Omental fat pad (tissue), 4 donors: ENCODE results near the gene REV3L. TPM values are rescaled to one million over a fixed set of nuclear protein-coding genes. Genes with fewer than 3 reads are reported as not detected.

Experiments
- ATAC-seq: fragments of 150-250 bp; one replicate; pipeline ENCODE4 v1.9.1; 2016; ENCODE audit warnings: mild to moderate bottlenecking, moderate library complexity; ENCODE audit not compliant: low FRiP score
- DNase-seq: peaks from one replicate; pipeline ENCODE4 v3.0.0-alpha.2; 2019; ENCODE audit warnings: low spot score
- CTCF ChIP-seq, 3 donors: fragments of 450-650 bp; IDR thresholded peaks; one replicate each; pipeline ENCODE4 v1.5.1; 2016 to 2017; ENCODE audit warnings: antibody characterized with exemption in 3 of 3, mild to moderate bottlenecking in 3 of 3, moderate library complexity in 2 of 3
- total RNA-seq, 4 donors: library from RNA; depleted of rRNA; stranded (reverse); fragments of >200 nt; gene quantifications; one replicate each; pipeline ENCODE4 v1.1.0, GENCODE V29; 2016

REV3L gene
- total RNA-seq, 4 donors from 2014 or later, result 55.5 to 111 (median 63.2) TPM

GRCh38 chr6:111428811-111429210, 54.2 kb downstream of the REV3L start:
- TF ChIP-seq CTCF (IDR thresholded peaks at IDR 0.05), result no peak
- ATAC-seq (no peak), DNase-seq (no peak)

DNA sequence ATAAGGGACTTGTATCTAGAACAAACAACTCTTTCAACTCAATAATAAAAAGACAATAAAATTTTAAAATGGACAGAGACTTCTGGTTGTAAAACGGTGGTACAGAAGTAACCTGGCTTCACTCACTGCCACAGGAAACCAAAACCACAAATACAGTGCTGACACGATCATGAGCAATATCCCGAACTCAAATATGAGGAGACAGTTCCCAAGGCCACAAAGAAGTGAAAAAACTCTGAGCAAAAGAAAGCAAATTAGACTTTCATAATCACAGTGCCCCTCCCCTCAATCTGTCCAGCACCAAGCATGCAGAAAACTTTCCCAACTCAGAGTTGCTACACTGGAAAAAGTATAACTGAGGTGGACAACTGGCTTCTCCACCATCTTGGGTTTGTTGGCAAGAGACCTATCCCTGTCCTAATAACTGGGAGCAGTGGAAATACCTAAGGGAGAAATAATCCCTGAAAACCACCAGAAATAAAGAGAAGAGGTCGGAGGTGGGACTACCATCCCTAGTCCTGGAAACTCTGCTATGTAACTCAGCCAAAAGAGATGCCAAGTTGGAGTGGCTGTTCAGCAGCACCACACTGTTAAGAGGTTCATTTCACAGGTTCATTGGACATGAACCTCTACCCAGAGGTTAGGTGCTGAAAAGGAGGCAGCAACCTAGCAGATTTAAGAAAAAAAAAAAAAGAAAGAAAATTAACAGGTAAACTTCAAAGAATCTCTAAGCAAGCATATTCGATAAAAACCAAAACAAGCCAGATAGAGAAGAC, 55.5 kb downstream of the REV3L start:
- ATAC-seq (no peak), DNase-seq (no peak)
- TF ChIP-seq CTCF (IDR thresholded peaks at IDR 0.05), result no peak

DNA sequence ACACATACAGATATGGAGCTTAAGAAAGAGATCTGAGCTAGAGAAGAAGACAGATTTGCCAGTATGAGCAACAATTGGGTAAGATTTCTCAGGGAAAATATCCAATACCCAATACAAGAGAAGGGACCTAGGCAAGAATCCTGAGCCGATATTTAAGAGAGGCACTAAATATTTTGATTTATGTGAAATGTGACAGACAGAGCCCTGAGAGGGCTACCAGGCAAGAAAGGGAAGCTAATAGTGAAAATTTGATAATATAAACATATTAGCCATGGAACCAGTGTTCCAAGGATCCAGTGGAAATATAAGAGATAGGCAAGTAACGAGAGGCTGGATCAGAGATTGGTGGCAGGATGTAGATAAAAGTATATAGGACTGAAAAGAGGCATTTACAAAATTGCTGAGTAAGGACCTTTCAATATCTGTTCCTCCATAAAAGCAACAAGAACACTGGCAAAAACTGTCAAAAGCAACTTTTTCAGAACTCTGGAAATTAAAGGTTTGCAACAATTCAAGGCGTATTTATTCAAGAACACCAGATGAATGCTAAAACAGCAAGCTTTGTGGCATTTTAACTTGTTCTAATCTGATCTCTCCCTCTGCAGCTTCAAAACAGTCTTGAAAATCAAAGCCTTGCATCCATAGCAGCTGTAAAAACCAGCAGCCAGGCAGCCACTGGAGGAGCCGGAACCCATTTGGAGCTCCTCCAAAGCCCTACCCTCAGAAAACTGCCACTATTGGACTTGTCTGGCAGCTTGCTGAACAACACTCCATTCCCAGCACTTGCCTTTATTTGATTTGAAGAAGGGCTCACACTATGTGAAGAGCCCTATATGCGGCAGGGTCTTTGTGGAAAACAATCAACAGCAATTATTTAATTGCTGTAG, 58.8 kb downstream of the REV3L start:
- no peak for ATAC-seq
- TF ChIP-seq CTCF (IDR thresholded peaks at IDR 0.05), result no peak
- DNase-seq, result no peak

- no peak for ATAC-seq
- DNase-seq, result no peak
- TF ChIP-seq CTCF (IDR thresholded peaks at IDR 0.05), result no peak
Observed at GRCh38 chr6:111423055-111423633, 59.9 kb downstream of the REV3L start.

GRCh38 chr6:111418971-111419693, 63.9 kb downstream of the REV3L start:
- no peak for TF ChIP-seq CTCF (IDR thresholded peaks at IDR 0.05)
- no peak for ATAC-seq

GRCh38 chr6:111417946-111418345, 65.1 kb downstream of the REV3L start:
- DNase-seq, result no peak
- ATAC-seq, result no peak
- TF ChIP-seq CTCF (IDR thresholded peaks at IDR 0.05), result no peak

More at GRCh38 chr6:111418971-111419693, 63.9 kb downstream of the REV3L start:
- DNase-seq, result no peak
